NCI-H446 (cell line): ENCODE data around the gene OSBPL5.

Experiments used
- DNase-seq, 2 experiments: peaks; one replicate each; lab custom pipeline; 2025; lab: John Stamatoyannopoulos, UW

The OSBPL5 gene

DNA sequence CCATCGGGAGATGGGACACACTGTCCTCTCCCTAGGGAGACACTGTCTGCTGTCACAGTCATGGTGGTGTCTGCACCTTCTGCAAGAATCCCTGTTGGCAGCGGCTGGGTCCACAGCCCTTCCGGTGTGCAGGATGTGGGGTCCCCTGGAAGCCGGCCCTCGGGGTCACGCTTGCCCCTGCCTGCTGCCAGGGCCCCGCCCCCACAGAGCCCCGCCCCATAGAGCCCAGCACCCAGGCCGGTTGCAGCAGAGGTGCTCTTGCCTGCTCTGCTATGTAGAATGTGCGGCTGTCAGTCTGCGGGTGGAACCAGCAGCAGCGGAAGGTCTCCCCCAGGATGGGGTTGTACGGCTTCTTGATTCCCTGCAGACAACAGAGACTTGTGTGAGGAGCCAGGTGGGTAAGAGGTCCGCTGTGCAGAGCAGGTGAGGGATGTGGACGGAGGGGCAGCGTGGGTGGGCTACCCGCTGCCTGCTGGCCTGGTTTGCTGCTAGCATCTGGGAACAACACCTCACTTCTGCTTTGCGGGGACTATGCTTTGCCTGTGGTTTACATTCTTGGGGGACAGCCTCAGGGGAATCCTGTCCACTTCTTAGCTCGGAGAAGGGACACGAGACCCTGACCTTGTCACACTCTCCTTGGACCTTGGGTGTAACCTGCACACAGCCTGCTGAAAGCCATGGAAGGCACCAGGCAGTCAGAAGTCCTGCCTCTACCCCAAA, 63.0 kb downstream of the OSBPL5 start:
- no peak for DNase-seq

GRCh38 chr11:3099178-3099577, 65.9 kb downstream of the OSBPL5 start:
- no peak for DNase-seq

GRCh38 chr11:3096909-3097530, 68.1 kb downstream of the OSBPL5 start:
- no peak for DNase-seq

GRCh38 chr11:3095712-3096361, 69.3 kb downstream of the OSBPL5 start:
- no peak for DNase-seq

DNA sequence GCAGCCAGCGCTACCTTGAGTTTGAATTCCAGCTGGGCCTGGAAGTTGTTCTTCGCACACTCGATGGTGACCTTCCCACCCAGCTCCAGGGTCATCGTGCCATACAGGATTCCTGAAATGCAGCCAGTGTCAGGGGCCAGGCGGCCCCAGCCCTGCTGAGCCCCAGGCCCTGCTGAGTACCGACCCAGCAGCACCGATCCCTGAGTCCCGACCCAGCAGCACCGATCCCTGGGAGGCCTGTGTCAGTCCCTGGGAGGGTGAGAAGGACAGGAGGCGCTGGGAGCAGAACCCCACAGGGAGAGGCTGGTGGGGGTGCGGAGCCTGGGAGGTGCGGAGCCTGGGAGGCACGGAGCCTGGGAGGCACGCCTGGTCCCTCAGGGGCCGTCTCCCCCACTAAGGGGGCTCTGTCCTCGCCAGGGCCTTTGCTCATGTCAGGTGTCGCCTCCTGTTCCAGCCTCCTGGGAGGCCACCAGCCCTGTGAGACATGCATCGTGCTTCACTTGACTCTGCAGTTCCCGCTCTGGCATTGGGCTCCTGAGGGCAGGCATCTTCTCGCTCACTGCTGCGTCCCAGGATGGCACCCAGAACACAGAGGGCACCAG, 70.8 kb downstream of the OSBPL5 start:
- no peak for DNase-seq

GRCh38 chr11:3093281-3094191, 71.6 kb downstream of the OSBPL5 start:
- no peak for DNase-seq

DNA sequence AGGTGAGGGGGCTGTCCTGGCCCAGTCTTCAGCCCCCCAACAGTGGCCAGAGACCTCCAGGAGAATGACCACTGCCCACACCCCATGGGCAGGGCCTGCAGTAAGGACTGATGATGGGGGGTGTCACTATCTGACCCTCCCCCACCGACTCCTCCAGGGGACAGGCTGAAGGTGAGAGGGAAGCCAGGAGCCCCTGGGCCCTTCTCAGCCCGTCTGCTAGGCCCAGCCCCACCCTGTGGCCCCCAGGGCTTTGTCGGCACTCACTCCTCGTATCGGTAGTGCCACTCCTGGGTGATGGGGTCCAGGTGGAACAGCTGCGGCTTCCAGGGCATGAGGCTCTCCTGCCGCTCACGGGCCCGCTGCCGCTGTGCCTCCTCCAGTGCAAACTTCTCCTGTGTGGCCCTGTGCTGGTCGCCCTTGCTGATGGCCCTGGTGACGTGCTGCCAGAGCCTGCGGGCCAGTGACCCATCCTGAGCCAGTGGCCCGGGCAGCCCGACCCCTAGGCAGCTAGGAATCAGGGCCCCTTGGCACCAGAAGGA, 72.4 kb downstream of the OSBPL5 start:
- DNase-seq = no peak

GRCh38 chr11:3091846-3092602, 73.1 kb downstream of the OSBPL5 start:
- DNase-seq = peak; percentile 5 to 66

DNA sequence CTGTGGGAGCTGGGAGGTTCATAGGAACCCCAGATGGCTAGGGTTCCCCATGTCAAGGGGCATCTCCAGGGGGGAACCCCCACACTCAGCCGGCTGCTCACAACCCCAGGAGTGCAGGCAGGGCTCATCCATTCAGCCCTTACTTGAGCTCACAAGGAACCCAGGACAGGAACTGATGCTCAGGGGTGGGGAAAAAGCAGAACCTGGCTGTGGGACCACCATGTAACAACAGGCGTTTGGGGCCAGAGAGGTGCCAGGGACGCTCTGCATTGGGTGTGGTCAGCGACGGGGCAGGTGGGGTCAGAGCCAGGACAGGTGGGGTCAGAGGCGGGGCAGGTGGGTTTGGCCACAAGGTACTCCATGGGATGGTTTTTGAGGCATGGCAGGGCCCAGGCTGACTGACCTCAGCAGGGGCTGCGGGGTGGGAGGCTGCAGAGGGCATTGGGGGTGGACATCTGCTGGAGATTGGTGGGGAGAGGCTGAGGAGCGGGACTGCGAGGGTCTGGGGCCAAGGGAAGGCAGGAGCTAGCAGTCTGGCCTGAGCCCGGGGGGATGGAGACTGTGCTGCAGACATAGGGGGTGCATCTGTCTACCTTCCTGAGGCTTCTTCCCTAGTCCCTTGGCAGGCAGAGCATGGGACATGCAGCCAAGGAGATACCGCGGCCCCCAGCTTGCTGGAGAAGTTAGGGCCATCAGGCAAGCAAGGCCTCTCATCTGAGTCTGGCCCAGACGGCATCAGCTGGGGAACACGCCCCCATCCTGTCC, 73.8 kb downstream of the OSBPL5 start:
- DNase-seq = no peak

- no peak for DNase-seq
These were observed 74.8 kb downstream of the OSBPL5 start for GRCh38 chr11:3090096-3090901.

DNA sequence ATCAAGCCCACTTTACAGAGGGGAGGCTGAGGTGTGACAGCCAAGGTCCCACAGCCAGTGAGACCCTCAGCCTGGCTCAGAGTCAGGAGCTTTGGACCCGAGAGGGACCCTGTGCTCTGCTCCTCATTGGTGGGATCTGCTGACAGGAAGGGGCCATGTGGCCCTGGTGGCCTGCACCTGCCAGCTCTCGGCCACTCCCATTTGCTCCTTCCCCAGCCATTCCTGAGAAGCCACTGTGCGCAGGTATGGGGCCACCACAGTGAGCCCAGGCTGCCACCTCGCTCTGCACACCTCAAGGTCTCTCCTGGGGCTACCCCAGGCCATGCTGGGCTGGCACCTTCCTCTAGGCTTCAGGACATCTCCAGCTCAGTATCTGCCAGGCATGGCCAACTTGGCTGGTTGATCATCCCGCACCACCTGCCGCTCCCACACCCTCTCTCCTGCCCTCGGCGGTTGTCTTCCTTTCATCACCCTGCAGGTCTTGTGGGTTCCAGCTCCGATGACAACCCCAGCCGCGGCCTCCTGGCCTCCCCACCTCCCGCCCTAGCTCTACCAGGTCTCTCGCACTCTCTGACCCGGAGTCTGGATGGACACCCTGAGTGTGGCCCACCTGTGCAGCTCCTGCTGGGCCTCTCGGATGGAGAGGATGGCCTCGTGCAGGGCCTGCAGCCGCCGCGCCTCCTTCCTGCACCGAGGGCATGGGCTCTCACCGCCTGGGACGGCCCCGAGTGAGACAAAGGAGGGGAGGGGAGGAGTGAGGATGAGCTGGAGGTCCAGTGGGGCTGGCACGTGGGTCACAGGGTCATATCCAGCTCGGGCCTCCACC, 75.7 kb downstream of the OSBPL5 start:
- no peak for DNase-seq

- DNase-seq = no peak
These were observed 76.3 kb downstream of the OSBPL5 start for GRCh38 chr11:3088806-3089205.

DNA sequence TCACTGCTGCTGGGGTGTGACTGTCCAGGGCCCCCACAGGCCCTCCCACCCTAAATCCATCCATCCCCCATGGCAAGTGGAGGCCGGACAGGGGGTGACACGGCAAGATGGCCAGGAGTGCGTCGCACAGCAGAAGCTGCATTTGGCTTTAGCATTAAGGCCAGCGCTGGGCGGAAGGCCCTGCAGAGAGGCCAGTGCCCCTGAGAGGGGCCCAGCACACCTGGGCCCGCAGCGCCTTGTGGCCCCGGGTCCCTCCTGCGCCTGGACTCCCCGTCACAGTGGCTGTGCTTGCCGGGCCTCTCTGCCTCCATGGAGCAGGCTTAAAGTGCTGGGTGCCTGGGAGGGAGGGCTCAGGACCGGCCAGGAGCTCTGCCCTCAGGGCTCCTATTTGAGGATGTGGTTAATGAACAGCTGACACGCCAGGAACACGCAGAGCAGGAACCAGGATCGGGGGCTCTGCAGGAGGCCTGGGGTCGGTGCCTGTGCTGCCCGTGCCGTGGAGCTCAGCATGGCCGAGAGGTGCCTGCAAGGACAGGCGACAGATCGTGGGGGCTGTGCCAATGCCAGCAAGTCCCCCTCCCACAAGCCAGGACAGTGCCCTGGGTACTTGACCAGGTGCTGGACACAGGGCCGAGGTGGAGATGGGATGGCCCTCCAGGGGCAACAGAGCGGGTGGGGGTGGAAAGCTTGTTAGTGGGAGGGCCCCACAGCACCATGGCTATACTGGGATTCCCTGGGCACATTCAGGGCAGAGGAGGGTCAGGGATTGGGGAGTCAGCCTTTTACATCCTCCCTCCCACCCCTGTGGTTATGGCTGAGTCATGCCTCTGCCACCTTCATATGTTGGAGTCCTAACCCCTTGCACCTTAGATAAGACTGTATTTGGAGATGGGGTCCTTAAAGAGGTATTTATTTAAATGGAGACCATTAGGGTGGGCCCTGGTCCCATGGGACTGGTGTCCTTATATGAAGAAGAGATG, 77.0 kb downstream of the OSBPL5 start:
- DNase-seq = no peak

DNA sequence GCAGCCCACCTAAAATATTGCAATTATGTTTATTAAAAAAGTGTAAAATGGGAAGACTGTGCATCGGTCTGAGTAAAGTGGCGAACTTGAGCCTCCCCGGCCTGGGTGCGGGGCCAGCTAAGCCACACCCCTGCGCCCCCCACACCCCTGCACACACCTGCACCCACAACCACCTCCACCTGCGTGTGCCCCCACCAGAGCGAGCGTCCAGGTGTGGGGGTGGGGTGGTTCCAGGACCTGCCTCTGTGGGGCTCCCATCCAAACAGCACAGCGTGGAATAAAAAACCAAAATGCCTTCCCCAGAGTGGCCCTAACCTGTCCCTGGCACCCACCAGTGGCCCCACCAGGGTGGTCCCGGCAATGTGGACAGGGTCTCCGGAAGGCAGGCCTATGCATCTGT, 77.7 kb downstream of the OSBPL5 start:
- no peak for DNase-seq

DNA sequence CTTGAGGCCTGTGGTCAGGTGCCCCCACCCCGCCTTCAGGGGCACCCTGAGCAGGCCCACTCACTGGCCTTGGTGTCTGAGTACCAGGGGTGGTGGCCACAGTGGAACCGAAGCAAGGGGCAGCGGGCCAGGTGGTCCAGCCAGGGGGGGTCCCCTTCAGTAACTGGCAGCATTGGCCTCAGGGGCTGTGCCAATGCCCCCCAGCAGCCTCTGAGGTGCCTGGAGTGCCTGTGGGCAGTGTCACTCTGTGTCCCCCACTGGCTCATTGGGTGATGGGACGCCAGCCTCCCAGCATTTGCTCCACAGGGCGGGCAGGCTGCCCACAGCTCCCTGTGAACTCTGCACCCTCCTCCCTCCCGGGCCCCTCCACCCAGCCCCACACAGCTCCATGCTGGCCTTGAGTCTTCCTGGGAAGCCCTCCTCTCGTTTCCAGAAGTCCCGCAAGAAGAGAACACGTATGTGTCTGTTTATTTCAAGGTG, 78.4 kb downstream of the OSBPL5 start:
- no peak for DNase-seq

DNA sequence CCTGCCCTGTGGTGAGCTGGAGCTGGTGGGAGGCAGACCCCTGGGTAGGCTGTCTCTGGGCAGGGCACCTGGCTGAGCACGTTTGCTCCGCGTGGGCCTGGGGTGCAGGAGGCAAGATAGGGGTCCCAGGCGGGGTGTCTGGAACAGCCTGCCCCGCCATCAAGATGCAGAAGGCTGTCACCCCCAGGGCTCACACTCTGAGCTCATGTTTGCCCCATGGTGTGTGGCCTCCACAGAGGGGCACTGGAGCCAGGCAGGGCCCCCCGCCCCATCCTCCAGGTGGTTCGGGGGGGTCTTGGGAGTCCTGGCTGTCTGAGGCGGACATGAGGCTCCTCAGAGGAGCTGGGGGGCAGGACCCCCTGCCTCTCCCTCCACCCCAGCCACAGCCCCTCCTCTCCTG, 79.0 kb downstream of the OSBPL5 start:
- DNase-seq = no peak

DNA sequence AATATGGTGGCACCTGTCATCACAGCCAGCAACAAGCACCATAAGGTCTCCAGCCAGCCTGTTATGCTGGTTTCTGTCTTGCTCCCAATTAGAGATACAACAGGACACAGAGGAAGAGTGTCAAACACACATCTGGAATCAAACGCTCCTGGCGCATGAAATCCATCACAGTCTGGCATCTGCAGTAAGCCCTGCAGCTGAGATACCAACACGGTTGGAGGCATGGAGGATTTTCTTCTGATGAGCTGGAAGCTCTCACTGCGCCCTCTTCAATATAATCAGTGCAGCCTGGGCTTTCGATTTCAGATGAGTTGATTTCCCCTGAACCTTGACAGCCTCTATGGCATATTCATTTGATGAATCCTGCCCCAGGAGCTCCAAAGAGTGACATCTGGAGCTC, 80.1 kb downstream of the OSBPL5 start:
- no peak for DNase-seq
